ENCODE measurements around the gene P3H4.
A peak's percentile ranks its signal among the peaks of the same experiment; 100 is the strongest.

P3H4 gene

DNA sequence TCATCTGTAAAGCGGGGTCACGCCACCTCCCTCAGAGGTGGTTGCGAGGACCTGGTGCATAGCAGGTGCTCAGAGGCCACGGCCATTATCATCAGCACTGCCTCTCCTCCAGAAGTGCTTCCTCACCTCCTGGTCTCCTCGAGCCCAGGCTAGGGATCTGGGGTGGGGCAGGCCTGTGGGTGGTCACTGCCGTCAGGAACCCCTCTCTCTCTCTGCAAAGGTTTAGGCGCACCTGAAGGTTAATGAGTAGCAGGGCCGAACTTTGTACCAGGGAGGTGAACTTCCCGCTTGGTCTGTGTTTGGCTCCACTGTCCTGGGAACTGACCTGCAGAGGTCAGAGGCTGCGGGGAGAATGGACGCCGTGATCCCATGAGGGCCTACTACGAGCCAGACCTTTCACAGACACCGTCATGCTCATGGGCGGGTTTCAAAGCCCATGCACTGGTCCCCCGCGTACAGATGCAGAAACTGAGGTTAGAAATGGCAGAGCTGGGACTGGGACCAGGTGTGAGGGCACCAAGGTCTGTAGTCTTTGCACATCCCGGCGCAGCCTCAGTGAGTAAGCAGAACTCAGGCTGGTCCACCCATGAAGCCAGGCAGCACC, 39.1 kb downstream of the P3H4 start:
- Histone ChIP-seq H3K9me3 (ENCODE audit: control insufficient read depth in 5 of 5, low read length in 5 of 5) (no peaks in the 10 kb centered on the region), H3K4me3 (ENCODE audit: low read depth in 1 of 5, low read length in 5 of 5) (no peak overlapping the region), H3K27ac (ENCODE audit: low read depth, low read length) (no peak overlapping the region), H3K9ac (ENCODE audit: low read length in 5 of 5) (no peak overlapping the region), H3K4me1 (ENCODE audit: control insufficient read depth in 5 of 5, insufficient read depth in 5 of 5, low read length in 5 of 5) (peaks cover 10 to 49% (median 34%) of the 10 kb centered on the region in 5 donors), H3K36me3 (ENCODE audit: control insufficient read depth in 5 of 5, insufficient read depth in 5 of 5, low read length in 5 of 5) (peaks cover 0 to 50% (median 42%) of the 10 kb centered on the region in 5 donors), H3K27me3 (ENCODE audit: control insufficient read depth in 5 of 5, insufficient read depth in 4 of 5, low read length in 5 of 5) (no peaks in the 10 kb centered on the region)

DNA sequence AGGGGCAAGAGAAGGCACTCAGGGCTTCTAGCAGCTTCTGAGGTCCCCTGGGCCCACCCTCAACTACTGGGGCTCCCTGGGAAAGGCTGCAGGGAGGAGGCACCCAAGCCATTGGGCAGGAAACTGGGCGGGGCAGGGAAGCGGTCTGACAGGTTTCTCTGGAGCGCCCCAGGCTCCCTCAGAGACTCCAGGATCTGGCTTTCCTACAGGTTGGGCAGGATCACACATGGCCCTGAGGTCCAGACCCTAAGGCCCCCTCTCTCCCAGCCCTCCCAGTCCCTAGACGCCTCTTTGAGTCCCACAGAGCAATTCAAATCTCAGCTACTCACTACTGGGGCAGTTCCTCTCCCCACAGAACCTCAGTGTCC, 39.5 kb downstream of the P3H4 start:
- peaks cover 8 to 45% (median 29%) of the 10 kb centered on the region in 5 donors for H3K4me1 ChIP-seq (ENCODE audit: control insufficient read depth in 5 of 5, insufficient read depth in 5 of 5, low read length in 5 of 5)
- H3K4me3 ChIP-seq (ENCODE audit: low read depth in 1 of 5, low read length in 5 of 5) = no peak overlapping the region

DNA sequence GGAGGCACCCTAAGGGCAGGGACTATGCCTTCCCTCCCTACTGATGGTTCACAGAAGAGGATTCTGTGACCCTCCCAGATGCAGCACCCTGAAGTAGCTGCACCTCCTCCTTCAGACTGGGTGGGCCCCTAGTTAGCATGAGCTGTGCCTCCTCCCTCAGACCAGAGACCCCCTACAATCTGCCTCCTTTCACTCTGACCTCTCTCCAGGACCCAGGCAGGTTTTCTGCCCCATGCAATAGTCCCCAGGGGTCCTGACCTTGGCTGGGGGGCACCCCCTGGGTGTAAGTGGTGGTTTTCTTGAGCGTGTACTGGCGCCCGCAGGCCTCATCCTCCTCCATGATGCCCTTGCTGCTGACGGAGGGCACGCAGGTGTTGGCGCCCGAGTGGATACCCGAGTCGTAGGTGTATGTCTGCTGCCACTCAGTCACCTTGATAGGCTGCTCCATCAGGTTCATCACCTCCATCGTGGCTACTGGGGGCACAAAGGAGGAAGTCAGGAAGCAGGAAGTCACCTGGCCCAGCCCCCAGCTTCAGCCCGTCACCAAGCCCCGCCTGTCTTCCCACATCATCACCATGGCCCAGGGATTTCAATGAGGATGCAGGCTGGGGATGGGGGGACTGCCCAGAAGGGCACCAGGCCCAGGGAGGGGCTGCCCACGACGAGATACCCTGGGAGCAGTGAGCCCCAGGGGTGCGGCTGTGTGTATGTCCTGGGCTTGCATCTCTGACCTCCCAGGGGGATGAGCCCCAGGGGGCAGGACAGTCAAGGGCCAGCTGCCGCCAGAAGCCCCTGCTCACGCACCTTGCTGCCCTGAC, 40.2 kb downstream of the P3H4 start:
- Histone ChIP-seq H3K4me1 (ENCODE audit: control insufficient read depth in 5 of 5, insufficient read depth in 5 of 5, low read length in 5 of 5) (peaks cover 5 to 39% (median 23%) of the 10 kb centered on the region in 5 donors), H3K9ac (ENCODE audit: low read length in 5 of 5) (peak overlapping the region in 1 of 5 donors; percentile 35), H3K27ac (ENCODE audit: low read depth, low read length) (no peak overlapping the region), H3K36me3 (ENCODE audit: control insufficient read depth in 5 of 5, insufficient read depth in 5 of 5, low read length in 5 of 5) (peaks cover 2 to 59% (median 50%) of the 10 kb centered on the region in 5 donors), H3K27me3 (ENCODE audit: control insufficient read depth in 5 of 5, insufficient read depth in 4 of 5, low read length in 5 of 5) (no peaks in the 10 kb centered on the region), H3K9me3 (ENCODE audit: control insufficient read depth in 5 of 5, low read length in 5 of 5) (no peaks in the 10 kb centered on the region), H3K4me3 (ENCODE audit: low read depth in 1 of 5, low read length in 5 of 5) (no peak overlapping the region)

More for the DNA sequence above, 39.5 kb downstream of the P3H4 start:
- Histone ChIP-seq H3K9ac (ENCODE audit: low read length in 5 of 5) (peak overlapping the region in 1 of 5 donors; percentile 35), H3K9me3 (ENCODE audit: control insufficient read depth in 5 of 5, low read length in 5 of 5) (no peaks in the 10 kb centered on the region), H3K36me3 (ENCODE audit: control insufficient read depth in 5 of 5, insufficient read depth in 5 of 5, low read length in 5 of 5) (peaks cover 0 to 54% (median 47%) of the 10 kb centered on the region in 5 donors), H3K27ac (ENCODE audit: low read depth, low read length) (no peak overlapping the region), H3K27me3 (ENCODE audit: control insufficient read depth in 5 of 5, insufficient read depth in 4 of 5, low read length in 5 of 5) (no peaks in the 10 kb centered on the region)

DNA sequence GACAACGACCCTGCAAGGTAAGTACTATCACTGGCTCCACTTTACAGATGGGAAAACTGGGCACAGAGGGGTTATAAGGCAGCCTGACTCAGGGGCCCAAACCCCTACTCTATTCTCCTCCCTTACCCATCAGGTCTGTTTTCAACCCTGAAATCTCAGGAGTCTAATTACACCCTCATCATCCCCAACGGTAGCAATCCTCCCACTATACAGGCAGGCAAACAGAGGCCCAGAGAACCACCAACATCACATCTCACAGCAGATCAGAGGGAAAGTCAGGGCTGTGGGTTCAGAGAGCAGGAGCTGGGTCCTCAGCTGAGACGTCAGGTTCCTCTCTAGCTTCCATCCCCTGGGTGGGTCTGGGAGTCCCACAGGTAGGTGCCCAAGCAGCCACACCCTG, 41.8 kb downstream of the P3H4 start:
- no peaks in the 10 kb centered on the region for H3K27me3 ChIP-seq (ENCODE audit: control insufficient read depth in 5 of 5, insufficient read depth in 4 of 5, low read length in 5 of 5)
- H3K4me1 ChIP-seq (ENCODE audit: control insufficient read depth in 5 of 5, insufficient read depth in 5 of 5, low read length in 5 of 5) = peaks cover 0 to 22% (median 12%) of the 10 kb centered on the region in 5 donors
- no peak overlapping the region for H3K9ac ChIP-seq (ENCODE audit: low read length in 5 of 5)
- peaks cover 4 to 73% (median 56%) of the 10 kb centered on the region in 5 donors for H3K36me3 ChIP-seq (ENCODE audit: control insufficient read depth in 5 of 5, insufficient read depth in 5 of 5, low read length in 5 of 5)
- no peak overlapping the region for H3K4me3 ChIP-seq (ENCODE audit: low read depth in 1 of 5, low read length in 5 of 5)
- no peak overlapping the region for H3K27ac ChIP-seq (ENCODE audit: low read depth, low read length)
- H3K9me3 ChIP-seq (ENCODE audit: control insufficient read depth in 5 of 5, low read length in 5 of 5) = no peaks in the 10 kb centered on the region

DNA sequence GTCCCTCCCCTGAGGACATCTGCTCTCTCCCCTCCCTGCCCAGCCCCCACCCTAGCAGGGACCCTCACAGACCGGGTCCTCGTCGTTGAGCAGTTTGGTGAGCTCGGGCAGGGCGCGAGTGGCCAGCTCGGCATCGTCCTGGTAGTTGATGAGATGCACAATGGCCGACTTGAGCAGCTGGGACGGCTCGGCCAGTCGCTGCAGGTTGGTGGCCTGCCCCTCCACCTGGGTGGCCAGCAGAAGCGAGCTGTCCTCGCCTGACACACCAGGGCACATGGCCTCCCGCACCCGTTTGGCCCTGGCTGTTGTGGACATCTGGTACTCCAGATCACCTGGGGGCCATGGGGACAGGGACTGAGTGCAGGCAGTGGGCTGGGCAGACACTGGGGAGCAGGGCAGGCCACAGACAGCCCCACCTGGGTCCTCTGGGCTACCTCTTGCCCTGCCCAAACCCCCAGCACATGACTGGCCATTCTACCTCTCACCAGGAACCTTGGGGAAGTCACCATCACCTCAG, 42.3 kb downstream of the P3H4 start:
- H3K4me3 ChIP-seq (ENCODE audit: low read depth in 1 of 5, low read length in 5 of 5) = no peak overlapping the region
- H3K4me1 ChIP-seq (ENCODE audit: control insufficient read depth in 5 of 5, insufficient read depth in 5 of 5, low read length in 5 of 5) = peaks cover 0 to 17% (median 12%) of the 10 kb centered on the region in 5 donors
- no peak overlapping the region for H3K27ac ChIP-seq (ENCODE audit: low read depth, low read length)
- no peak overlapping the region for H3K9ac ChIP-seq (ENCODE audit: low read length in 5 of 5)
- no peaks in the 10 kb centered on the region for H3K27me3 ChIP-seq (ENCODE audit: control insufficient read depth in 5 of 5, insufficient read depth in 4 of 5, low read length in 5 of 5)
- peaks cover 4 to 79% (median 62%) of the 10 kb centered on the region in 5 donors for H3K36me3 ChIP-seq (ENCODE audit: control insufficient read depth in 5 of 5, insufficient read depth in 5 of 5, low read length in 5 of 5)
- H3K9me3 ChIP-seq (ENCODE audit: control insufficient read depth in 5 of 5, low read length in 5 of 5) = no peaks in the 10 kb centered on the region

DNA sequence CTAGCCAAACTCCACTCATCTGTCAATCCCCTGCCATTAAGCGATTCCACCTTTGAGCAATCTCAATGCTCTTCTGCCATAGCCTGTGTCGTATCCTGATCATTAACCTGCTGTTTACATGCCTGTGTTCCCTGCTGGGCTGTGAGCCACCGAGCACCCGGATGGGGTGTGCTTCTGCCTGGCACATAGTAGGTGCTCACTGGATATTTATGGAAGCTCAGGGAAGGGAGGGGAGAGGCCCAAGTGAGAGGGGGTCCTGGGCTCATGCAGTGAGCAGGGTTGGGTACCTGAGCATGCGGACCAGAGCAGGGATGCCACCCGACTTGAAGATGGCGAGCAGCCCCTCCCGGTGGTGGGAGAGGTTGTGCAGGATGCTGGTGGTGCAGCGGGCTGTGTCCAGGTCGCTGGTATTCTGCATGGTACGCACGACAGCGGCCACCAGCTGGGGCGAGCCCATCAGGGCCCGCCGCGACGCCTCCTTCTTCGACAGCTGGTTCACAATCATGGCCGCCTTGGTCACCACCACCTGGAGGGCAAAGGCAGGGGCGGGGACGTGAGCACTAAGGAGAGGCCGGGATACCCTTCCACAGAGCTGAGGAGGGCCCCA, 43.0 kb downstream of the P3H4 start:
- peaks cover 4 to 84% (median 64%) of the 10 kb centered on the region in 5 donors for H3K36me3 ChIP-seq (ENCODE audit: control insufficient read depth in 5 of 5, insufficient read depth in 5 of 5, low read length in 5 of 5)

DNA sequence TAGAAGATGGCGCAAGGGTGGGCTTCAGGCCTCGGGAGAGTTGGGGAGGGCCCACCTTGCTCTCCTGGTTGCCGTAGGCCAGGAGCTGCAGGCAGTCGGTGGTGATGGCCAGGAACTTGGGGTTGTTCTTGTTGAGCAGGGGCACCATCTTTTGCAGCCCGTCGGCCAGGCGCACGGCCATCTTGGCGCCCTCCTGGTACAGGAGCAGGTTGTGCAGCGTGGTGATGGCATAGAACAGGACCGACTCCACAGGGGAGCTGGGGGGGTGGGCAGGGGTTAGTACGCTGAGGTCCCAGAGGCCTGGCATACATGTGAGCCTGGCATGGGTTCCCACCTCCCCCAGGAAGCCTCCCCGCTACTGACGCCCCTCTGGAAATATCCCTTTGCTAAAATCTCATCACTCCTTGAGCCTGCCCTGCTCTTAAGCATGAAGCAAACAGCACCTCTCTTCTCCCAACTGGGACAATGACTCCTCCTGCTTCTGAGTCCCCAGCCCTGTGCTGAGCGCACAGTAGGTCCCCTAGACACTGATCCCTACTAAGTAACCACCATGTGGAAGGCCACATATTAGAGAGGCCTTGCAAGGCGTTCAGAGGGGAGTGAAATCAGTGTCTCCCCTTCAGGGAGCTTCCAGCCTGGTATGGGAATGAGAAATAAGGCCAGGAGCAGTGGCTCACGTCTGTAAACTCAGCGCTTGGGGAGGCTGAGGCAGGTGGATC, 44.3 kb downstream of the P3H4 start:
- Histone ChIP-seq H3K4me3 (ENCODE audit: low read depth in 1 of 5, low read length in 5 of 5) (no peak overlapping the region), H3K9ac (ENCODE audit: low read length in 5 of 5) (no peak overlapping the region), H3K4me1 (ENCODE audit: control insufficient read depth in 5 of 5, insufficient read depth in 5 of 5, low read length in 5 of 5) (peaks cover 0 to 3% (median 0%) of the 10 kb centered on the region in 5 donors), H3K27ac (ENCODE audit: low read depth, low read length) (no peak overlapping the region), H3K27me3 (ENCODE audit: control insufficient read depth in 5 of 5, insufficient read depth in 4 of 5, low read length in 5 of 5) (no peaks in the 10 kb centered on the region), H3K36me3 (ENCODE audit: control insufficient read depth in 5 of 5, insufficient read depth in 5 of 5, low read length in 5 of 5) (peaks cover 4 to 90% (median 77%) of the 10 kb centered on the region in 5 donors), H3K9me3 (ENCODE audit: control insufficient read depth in 5 of 5, low read length in 5 of 5) (no peaks in the 10 kb centered on the region)

More for the DNA sequence above, 43.0 kb downstream of the P3H4 start:
- H3K4me1 ChIP-seq (ENCODE audit: control insufficient read depth in 5 of 5, insufficient read depth in 5 of 5, low read length in 5 of 5) = peaks cover 0 to 15% (median 9%) of the 10 kb centered on the region in 5 donors
- no peak overlapping the region for H3K9ac ChIP-seq (ENCODE audit: low read length in 5 of 5)
- no peak overlapping the region for H3K27ac ChIP-seq (ENCODE audit: low read depth, low read length)
- H3K27me3 ChIP-seq (ENCODE audit: control insufficient read depth in 5 of 5, insufficient read depth in 4 of 5, low read length in 5 of 5) = no peaks in the 10 kb centered on the region
- no peaks in the 10 kb centered on the region for H3K9me3 ChIP-seq (ENCODE audit: control insufficient read depth in 5 of 5, low read length in 5 of 5)
- no peak overlapping the region for H3K4me3 ChIP-seq (ENCODE audit: low read depth in 1 of 5, low read length in 5 of 5)

DNA sequence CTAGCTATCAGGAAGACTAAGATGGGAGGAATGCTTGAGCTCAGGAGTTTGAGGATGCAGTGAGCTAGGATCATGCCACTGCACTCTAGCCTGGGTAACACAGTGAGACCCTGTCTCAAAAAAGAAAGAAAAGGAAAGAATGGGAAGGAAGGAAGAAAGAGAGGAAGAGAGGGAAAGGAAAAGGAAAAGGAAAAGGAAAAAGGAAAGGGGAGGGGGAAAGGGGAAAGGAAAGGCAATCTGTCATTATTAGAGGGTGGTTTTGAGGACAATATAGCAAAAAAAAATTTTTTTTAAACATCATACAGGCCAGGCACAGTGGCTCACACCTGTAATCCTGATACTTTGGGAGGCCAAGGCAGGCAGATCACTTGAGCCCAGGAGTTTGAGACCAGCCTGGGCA, 45.6 kb downstream of the P3H4 start:
- no peaks in the 10 kb centered on the region for H3K9me3 ChIP-seq (ENCODE audit: control insufficient read depth in 5 of 5, low read length in 5 of 5)
- peaks cover 4 to 91% (median 81%) of the 10 kb centered on the region in 5 donors for H3K36me3 ChIP-seq (ENCODE audit: control insufficient read depth in 5 of 5, insufficient read depth in 5 of 5, low read length in 5 of 5)
- no peak overlapping the region for H3K9ac ChIP-seq (ENCODE audit: low read length in 5 of 5)
- no peaks in the 10 kb centered on the region for H3K27me3 ChIP-seq (ENCODE audit: control insufficient read depth in 5 of 5, insufficient read depth in 4 of 5, low read length in 5 of 5)
- H3K27ac ChIP-seq (ENCODE audit: low read depth, low read length) = no peak overlapping the region
- no peaks in the 10 kb centered on the region for H3K4me1 ChIP-seq (ENCODE audit: control insufficient read depth in 5 of 5, insufficient read depth in 5 of 5, low read length in 5 of 5)
- no peak overlapping the region for H3K4me3 ChIP-seq (ENCODE audit: low read depth in 1 of 5, low read length in 5 of 5)

DNA sequence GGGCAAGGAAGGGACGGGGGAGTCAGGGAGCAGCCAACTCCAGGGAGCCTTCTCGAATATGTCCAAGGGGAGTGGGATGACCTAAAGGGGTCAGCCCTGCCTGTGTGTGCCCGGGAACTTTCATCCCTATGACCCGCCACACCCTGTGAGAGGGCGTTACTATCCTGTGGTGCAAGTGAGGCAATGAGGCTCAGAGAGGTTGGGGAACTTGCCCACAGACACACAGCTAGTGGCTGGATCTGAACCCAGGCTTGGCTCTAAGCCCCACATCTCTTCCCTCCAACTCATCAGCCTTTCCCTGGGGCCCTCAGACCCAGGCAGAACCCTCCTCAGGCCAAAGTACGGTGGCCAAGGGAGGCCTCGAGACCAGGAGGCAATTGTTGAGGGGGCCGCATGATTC, 48.4 kb downstream of the P3H4 start:
- Histone ChIP-seq H3K9ac (ENCODE audit: low read length in 5 of 5) (no peak overlapping the region), H3K4me1 (ENCODE audit: control insufficient read depth in 5 of 5, insufficient read depth in 5 of 5, low read length in 5 of 5) (no peaks in the 10 kb centered on the region), H3K9me3 (ENCODE audit: control insufficient read depth in 5 of 5, low read length in 5 of 5) (no peaks in the 10 kb centered on the region), H3K27me3 (ENCODE audit: control insufficient read depth in 5 of 5, insufficient read depth in 4 of 5, low read length in 5 of 5) (no peaks in the 10 kb centered on the region), H3K27ac (ENCODE audit: low read depth, low read length) (no peak overlapping the region), H3K4me3 (ENCODE audit: low read depth in 1 of 5, low read length in 5 of 5) (no peak overlapping the region), H3K36me3 (ENCODE audit: control insufficient read depth in 5 of 5, insufficient read depth in 5 of 5, low read length in 5 of 5) (peaks cover 4 to 86% (median 73%) of the 10 kb centered on the region in 5 donors)

Measured in subcutaneous abdominal adipose tissue (tissue), 5 donors.